ENCODE results near the gene GCSH.
A peak's percentile ranks its signal among the peaks of the same experiment; 100 is the strongest.

The GCSH gene

GRCh38 chr16:81035975-81036750, 60.0 kb downstream of the GCSH start:
- Mint-ChIP-seq H3K36me3 (ENCODE audit: low read depth) (peaks cover 40% of the 10 kb centered on the region), H3K4me1 (peaks cover 22% of the 10 kb centered on the region), H3K27ac (peak overlapping the region; percentile 40 to 90 (median 78)), H3K9me3 (no peaks in the 10 kb centered on the region), H3K27me3 (ENCODE audit: low read depth) (no peaks in the 10 kb centered on the region), H3K4me3 (peak overlapping the region; percentile 89 to 92 (median 91))
- TF ChIP-seq CTCF (IDR thresholded peaks at IDR 0.05; ENCODE audit: unreplicated experiment in 3 of 3), result no peak

GRCh38 chr16:81035398-81035974, 60.7 kb downstream of the GCSH start, which contains the start of gene ATMIN:
TSS of gene ATMIN (plus strand) at chr16:81035842. CDS start at chr16:81035871, 29 bp downstream.
- peak within 1 kb of the TSS; percentile 89 to 92 (median 91) for H3K4me3 Mint-ChIP-seq
- peak within 1 kb of the TSS; percentile 40 to 90 (median 78) for H3K27ac Mint-ChIP-seq
- H3K36me3 Mint-ChIP-seq (ENCODE audit: low read depth), result peaks cover 36% of the 10 kb centered on the region
- peak; percentile 99 to 100 (median 99) for TF ChIP-seq CTCF (IDR thresholded peaks at IDR 0.05; ENCODE audit: unreplicated experiment in 3 of 3)
- no peaks in the 10 kb centered on the region for H3K27me3 Mint-ChIP-seq (ENCODE audit: low read depth)
- no peaks in the 10 kb centered on the region for H3K9me3 Mint-ChIP-seq
- peaks cover 22% of the 10 kb centered on the region for H3K4me1 Mint-ChIP-seq
